ENCODE measurements around the gene KCNK3.
"Not testable (repeated sequence)": the region's sequence is repeated elsewhere in the genome, so short reads cannot be mapped to it uniquely, and the experiment has no call there.

Gene KCNK3

DNA sequence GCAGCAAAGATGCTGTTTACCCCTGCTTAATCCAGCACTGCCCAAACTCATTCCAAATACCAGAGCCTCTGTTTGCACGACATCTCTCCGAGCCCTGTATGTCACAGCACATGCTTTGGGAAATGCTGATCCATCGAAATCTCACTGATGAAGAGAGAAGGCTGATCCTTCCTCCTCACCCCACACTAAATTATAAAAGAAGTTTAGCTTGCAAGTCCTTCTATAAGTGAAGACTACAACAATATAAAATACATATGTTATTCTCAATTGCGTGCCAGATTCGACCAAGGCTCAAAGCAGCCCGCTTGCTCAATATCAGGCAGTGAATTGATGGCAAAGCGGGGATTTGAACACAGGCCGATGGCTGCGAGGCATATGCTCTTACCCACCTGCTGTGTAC lies 40.9 kb downstream of the KCNK3 start:
- DNase-seq: no peak

GRCh38 chr2:26735097-26735496 lies 42.6 kb downstream of the KCNK3 start:
- no peak for DNase-seq

DNA sequence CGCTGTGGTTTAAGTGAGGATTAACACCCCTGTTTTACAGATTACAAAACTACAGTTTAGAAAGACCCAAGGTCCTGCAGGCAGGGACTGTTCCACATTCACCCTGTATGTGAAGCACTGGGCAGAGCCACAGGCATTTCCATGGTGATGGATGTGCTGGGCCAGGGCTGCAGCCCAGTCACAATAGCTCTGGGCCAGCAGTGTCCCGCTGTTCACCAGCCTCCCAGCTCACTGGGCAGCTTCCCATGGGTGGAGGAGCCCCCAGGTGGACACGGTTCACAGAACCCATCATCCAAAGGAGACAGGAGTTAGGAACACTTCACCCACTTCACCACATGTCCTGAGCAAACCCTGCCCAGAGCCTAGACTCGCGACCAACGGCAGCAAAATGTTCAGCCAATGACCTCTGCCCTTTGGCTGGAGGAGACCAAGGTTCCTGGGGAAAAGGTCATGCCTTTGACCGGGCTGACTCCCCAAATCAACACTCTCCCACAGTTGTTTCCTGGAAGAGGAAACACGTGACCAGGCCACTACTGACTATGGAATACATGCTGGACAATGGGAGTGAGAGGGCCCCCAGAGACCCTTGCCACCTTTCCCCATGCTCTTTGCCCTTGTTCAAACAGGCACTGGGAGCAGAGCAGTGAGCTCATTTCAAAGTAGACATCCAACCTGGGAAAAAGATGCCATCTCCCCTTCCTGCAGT lies 43.5 kb downstream of the KCNK3 start:
- DNase-seq: no peak

GRCh38 chr2:26737221-26737620 lies 44.7 kb downstream of the KCNK3 start:
- DNase-seq: no peak

- DNase-seq: no peak
Observed at GRCh38 chr2:26738481-26738880, 46.0 kb downstream of the KCNK3 start.

DNA sequence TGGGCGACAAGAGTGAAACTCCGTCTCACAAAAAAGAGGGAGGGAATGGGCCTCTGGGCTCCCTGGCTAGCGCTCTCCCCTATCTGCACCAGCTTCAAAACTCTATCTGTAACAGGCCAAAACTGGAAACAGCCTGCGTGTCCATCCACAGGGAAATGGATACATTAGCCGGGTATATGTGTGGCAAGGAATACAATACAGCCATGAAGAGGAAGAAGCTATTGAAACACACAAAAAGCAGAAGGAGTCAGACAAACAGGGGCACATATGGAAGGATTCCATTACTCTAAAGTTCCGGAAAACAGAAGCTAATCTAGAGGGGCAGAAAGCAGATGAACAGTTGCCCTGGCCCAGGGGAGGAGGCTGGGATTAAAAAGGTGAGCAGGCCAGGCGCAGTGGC lies 47.0 kb downstream of the KCNK3 start:
- no peak for DNase-seq

- DNase-seq: no peak
Observed at GRCh38 chr2:26740346-26740745, 47.8 kb downstream of the KCNK3 start.

- DNase-seq: no peak
Observed at GRCh38 chr2:26740890-26741302, 48.4 kb downstream of the KCNK3 start.

DNA sequence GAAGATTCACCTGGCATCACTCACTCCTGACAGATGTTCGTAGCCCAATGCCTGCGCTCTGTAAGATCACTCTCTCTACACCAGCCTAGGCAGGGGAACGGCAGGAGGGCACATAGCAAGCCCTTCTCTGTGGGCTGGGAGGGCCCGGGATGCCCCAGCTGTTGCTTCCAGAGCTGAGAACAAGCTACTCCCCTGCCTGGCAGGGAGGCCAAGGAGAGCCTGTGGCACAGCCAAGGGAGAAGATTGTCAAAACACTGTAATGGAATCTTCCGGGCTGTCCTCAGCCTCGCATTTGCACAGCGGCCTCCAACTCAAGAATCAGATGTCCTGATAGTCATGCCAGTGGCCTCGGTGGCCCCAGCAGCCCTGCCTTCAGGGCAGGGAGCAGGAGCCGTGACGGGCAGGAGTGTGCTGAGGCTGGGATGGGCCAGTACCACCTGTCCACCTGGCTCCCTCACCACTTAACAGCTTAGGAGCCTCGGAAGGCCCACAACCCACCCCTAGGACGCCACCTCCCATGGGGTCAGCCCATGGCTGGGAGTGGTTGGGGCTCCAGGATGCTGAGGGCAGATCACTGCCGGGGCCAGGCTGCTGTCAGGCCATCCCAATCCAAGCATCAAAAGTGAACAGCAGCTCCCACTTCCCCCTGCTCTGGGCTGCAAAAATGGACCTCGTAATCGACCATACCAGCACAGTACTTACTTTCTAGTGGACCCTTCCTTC lies 49.7 kb downstream of the KCNK3 start:
- DNase-seq: no peak

DNA sequence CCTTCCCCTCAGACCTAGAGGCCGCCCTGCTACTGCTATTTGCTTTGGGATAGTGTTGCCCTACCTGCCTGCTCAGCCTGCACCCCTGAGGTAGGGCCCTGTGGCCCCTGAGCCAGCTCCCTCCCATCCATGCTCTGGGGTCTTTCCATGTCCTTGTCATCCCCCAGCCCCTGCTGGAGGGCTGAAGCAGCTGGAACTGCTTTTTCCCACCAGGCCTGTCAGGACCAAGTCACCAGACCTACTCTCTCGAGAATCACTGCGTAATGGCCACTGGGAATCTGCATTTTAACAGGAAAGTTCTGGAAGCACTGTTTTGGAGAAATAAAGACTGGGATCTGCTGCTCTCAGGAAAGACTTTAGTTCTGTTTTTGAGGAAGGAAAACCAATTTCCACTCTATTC lies 51.3 kb downstream of the KCNK3 start:
- no peak for DNase-seq

DNA sequence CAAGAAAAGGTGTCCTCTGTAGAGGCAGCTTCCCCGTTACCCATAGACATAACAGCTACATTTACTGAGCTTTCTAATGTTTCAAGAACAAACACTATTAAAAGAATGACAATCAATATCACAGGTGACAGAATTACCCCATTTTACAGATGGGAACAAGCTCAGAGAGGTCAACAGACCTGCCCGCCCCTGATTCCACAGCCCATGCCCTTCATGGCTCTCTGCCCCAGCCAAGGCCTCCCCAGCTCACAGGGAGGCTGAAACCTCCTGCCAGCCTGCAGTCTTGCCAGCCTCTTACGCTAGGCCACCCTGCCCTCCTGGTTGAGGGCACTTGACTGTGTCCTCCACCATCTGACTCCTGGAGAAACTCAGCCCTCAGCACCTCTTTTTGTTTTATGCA lies 52.4 kb downstream of the KCNK3 start:
- no peak for DNase-seq

DNA sequence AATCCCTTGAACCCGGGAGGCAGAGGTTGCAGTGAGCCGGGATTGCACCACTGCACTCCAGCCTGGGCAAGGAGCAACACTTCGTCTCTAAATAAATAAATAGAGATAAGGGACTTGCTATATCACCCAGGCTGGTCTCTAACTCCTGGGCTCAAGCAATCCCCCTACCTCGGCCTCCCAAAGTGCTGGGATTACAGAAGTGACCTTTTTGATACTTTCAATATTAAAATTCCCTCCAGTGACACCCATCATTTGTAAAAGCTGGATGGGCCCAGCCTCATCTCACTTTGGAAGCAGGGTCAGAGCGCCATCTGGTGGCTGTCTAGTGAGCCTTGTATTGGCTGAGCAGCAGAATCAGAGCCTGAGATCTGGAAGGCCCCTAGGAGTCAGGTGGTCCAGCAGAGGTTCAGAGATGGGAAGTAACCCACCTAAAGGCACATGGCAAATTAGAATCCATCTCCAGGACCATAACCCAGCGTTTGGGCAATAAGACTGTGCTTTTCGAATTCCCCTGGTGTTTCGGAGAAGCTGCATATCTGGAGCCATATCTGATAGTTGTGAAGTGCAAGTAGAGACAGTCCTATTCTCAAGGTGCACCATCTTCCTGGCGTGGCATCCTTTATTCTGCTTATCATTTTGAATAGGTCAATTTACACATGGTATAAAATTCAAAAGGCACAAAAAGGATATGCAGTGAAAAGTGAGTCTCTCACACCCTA lies 53.2 kb downstream of the KCNK3 start:
- peak; percentile 74 for DNase-seq

GRCh38 chr2:26746934-26747333 lies 54.4 kb downstream of the KCNK3 start:
- no peak for DNase-seq

DNA sequence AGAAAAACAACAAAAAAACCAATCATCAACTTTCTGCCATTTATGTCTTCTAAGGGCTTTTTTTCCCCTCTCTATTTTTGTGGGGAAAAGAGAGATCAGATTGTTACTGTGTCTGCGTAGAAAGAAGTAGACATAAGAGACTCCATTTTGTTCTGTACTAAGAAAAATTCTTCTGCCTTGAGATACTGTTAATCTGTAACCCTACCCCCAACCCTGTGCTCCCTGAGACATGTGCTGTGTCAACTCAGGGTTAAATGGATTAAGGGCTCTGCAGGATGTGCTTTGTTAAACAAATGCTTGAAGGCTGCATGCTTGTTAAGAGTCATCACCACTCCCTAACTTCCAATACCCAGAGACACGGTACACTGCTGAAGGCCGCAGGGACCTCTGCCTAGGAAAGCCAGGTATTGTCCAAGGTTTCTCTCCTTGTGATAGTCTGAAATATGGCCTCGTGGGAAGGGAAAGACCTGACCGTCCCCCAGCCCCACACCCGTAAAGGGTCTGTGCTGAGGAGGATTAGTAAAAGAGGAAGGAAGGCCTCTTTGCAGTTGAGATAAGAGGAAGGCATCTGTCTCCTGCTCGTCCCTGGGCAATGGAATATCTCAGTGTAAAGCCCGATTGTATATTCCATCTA lies 57.4 kb downstream of the KCNK3 start:
- not testable (repeated sequence) for DNase-seq

GRCh38 chr2:26750467-26750866 lies 57.9 kb downstream of the KCNK3 start:
- not testable (repeated sequence) for DNase-seq

GRCh38 chr2:26752656-26753055 lies 60.1 kb downstream of the KCNK3 start:
- no peak for DNase-seq

DNA sequence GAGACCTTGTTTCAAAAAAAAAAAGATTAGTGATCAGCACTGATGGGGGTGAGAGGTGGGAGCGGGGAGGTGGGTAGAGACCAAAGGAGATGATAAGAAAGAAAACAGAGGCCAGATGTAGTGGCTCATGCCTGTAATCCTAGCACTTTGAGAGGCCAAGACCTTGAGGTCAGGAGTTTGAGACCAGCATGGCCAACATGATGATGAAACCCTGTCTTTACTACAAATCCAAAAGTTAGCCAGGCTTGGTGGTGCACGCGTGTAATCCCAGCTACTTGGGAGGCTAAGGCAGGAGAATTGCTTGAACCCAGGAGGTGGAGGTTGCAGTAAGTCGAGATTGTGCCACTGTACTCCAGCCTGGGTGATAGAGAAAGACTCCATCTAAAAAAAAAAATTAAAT lies 62.0 kb downstream of the KCNK3 start:
- DNase-seq: no peak

GRCh38 chr2:26754972-26755670 lies 62.6 kb downstream of the KCNK3 start:
- DNase-seq: no peak

GRCh38 chr2:26756337-26756736 lies 63.8 kb downstream of the KCNK3 start:
- DNase-seq: no peak

DNA sequence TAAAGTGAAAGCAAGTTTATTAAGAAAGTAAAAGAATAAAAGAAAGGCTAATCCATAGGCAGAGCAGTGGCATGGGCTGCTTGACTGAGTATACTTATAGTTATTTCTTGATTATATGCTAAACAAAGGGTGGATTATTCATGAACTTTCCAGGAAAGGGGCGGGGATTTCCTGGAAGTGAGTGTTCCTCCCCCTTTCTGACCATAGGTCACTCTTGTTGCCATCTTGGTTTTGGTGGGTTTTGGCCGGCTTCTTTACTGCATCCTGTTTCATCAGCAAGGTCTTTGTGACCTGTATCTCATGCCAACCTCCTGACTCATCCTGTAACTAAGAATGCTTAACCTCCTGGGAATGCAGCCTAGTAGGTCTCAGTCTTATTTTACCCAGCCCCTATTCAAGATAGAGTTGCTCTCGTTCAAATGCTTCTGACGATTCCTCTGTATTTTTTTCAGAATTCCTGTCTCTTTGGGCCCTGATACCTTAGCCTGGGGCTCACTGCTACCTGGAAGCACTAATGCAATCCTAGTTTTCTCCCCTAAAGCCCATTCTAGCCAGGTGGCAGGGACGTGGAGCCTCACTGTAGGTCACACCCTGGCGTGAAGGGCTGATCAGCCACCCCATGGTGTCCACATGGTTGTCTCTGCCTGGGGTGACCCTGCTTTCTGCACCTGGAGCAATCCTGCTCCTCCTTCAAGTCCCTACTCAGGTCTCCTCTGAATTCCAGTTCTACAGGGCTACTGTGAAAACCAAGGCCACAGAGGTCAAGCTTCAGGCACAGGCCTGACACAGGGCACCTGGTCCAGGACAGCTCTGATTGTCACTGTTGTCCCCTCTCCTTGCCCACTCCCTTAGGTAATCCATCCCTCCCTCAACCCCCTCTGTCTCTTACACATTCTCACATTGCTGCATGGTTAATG lies 65.6 kb downstream of the KCNK3 start:
- DNase-seq: no peak

- DNase-seq: no peak
Observed at GRCh38 chr2:26758790-26759321, 66.3 kb downstream of the KCNK3 start.

Data from CD4-positive, alpha-beta T cell treated with Interleukin-10 for 1 hour (primary cell).